Measurements from ENCODE around the gene LHB. TPM values are rescaled to one million over a fixed set of nuclear protein-coding genes. Genes with fewer than 3 reads are reported as not detected.
A peak's percentile ranks its signal among the peaks of the same experiment; 100 is the strongest.

Gene LHB

DNA sequence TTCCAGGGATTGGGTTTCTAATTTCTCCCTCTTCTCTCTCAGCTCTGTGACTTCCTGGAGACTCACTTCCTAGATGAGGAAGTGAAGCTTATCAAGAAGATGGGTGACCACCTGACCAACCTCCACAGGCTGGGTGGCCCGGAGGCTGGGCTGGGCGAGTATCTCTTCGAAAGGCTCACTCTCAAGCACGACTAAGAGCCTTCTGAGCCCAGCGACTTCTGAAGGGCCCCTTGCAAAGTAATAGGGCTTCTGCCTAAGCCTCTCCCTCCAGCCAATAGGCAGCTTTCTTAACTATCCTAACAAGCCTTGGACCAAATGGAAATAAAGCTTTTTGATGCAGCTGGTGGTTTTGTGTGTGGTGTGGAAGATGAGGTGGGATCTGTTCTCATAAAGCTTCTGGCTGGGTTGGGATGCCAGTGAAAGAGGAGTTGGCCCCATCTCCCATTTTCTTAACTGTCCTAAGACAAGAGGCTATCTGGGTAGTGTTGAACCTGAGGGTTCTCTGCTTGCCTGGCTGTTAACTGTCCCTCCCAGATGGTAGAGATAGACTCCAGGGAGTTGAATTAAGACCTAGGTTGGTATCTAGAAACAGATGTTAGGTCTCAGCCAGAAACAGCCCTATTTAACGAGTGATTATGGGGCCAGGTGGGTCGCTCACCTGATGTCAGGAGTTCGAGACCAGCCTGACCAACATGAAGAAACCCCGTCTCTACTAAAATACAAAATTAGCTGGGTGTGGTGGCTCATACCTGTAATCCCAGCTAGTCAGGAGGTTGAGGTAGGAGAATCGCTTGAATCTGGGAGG, 50.1 kb downstream of the LHB start:
- no peaks in the 10 kb centered on the region for H3K27me3 ChIP-seq (ENCODE audit: insufficient read depth, poor library complexity, severe bottlenecking)
- H3K4me3 ChIP-seq (replicated peaks; ENCODE audit: insufficient read depth, low read length) = peak overlapping the region; percentile 75
- peak in 1 of 2 experiments; percentile 64 for DNase-seq (ENCODE audit: low read depth in 1 of 2, low spot score in 1 of 2)
- H3K27ac ChIP-seq (replicated peaks) = peak overlapping the region; percentile 91
- TF ChIP-seq, protein P1, sequence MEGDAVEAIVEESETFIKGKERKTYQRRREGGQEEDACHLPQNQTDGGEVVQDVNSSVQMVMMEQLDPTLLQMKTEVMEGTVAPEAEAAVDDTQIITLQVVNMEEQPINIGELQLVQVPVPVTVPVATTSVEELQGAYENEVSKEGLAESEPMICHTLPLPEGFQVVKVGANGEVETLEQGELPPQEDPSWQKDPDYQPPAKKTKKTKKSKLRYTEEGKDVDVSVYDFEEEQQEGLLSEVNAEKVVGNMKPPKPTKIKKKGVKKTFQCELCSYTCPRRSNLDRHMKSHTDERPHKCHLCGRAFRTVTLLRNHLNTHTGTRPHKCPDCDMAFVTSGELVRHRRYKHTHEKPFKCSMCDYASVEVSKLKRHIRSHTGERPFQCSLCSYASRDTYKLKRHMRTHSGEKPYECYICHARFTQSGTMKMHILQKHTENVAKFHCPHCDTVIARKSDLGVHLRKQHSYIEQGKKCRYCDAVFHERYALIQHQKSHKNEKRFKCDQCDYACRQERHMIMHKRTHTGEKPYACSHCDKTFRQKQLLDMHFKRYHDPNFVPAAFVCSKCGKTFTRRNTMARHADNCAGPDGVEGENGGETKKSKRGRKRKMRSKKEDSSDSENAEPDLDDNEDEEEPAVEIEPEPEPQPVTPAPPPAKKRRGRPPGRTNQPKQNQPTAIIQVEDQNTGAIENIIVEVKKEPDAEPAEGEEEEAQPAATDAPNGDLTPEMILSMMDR (IDR thresholded peaks at IDR 0.05; ENCODE audit: insufficient read depth, low read length) = no peak
- TF ChIP-seq REST (IDR thresholded peaks at IDR 0.05; ENCODE audit: insufficient replicate concordance, low read depth) (no peak), GABPA (IDR thresholded peaks at IDR 0.05; ENCODE audit: low read depth) (no peak), SPI1 (IDR thresholded peaks at IDR 0.05; ENCODE audit: borderline replicate concordance, low read depth) (peak; percentile 83; the same call in 1 of the 2 replicates), POLR2AphosphoS5 (IDR thresholded peaks at IDR 0.05; ENCODE audit: low read depth) (peak; percentile 6)

Small RNA genes within 50 kb of the gene (microRNA-seq; reads per million reads assigned to microRNA genes)
- not detected for gene MIR6798
